Inflammatory macrophage (primary cell): ENCODE data around the gene MARCHF2.
A peak's percentile ranks its signal among the peaks of the same experiment; 100 is the strongest.
"Not testable (repeated sequence)": the region's sequence is repeated elsewhere in the genome, so short reads cannot be mapped to it uniquely, and the experiment has no call there.

Source experiments
- DNase-seq, 2 donors: peaks; one replicate each; pipeline ENCODE4 v3.0.0-alpha.2; 2020 to 2022

The MARCHF2 gene

DNA sequence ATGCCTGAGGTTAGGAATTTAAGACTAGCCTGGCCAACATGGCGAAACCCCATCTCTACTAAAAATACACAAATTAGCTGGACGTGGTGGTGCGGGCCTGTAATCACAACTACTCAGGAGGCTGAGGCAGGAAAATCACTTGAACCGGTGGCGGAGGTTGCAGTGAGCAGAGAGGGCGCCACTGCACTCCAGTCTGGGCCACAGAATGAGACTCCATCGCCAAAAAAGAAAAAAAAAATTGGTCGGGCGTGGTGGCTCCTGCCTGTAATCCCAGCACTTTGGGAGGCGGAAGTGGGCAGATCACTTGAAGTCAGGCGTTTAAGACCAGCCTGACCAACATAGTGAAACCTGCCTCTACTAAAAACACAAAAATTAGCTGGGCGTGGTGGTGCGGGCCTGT lies 2.4 kb upstream of the MARCHF2 start:
- DNase-seq, result not testable (repeated sequence)

DNA sequence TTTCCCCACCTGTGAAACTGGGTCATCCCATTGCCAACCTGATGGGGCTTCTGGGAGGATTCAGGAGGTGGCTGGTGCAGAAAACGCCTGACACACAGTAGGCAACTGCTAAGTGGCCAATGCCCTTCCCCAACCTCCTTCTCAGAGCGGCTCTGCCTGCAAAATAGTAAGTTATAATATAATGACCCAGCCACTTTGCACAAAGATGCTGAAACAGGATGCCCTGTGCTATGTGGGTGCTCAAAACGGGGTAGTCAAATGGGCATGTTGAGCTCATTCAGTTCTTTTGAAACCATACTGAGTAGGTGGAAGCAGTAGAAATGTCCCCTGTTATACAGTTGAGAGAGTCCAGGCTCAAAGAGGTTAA lies 507 bp downstream of the MARCHF2 start:
- peak; percentile 71 to 82 for DNase-seq

DNA sequence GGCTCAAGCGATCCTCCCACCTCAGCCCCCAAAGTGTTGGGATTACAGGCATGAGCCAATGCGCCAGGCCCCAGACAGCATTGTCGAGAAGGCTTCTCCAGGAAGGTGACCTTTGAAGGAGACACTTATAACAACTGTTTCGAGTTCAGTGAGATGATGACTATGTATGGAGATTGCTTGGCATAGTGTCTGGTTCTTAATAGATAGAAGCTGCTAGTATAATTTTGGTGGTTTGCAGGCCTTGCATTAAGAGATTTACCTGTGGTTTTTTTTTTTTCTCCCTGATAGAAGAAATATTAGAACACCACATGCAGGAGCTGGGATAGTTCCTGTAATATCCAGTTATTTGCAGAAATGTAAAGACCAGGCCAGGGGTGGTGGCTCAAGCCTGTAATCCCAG lies 3.7 kb downstream of the MARCHF2 start:
- DNase-seq, result no peak

DNA sequence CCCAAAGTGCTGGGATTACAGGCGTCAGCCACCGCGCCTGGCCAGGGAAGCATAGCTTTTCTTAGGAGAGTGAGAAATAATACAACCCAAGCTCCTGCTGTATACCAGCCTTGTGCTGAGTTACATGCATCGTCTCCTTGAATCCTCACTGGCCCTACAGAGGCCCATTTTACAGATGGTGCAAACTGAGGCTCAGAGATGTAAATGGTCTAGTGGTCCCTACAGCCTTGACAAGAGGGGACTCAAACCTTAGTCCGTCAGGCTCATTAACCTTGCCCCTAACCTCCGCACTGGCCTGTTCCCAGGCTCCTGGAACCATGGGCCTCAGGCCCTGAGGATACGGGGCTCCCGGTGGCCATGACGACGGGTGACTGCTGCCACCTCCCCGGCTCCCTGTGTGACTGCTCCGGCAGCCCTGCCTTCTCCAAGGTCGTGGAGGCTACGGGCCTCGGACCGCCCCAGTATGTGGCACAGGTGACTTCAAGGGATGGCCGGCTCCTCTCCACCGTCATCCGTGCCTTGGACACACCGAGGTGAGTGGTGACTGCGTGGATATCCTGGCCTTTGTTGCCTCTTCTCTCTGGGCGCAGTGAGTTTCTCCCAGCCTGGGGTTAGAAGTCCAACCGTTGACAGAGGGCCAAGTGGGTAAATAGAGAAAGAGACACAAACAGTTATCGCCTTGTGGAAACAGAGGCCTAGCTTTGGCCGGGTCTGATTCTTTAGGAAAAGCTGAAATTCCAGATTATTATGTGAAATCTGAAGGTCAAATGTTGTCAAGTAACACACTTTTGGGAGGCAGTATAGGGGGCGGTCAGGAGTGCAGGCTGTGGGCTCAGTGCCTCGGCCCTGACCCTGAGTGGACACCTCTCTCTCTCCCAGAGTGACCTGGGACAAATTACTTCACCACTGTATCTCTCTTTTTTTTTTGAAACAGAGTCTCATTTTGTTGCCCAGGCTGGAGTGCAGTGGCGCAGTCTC lies 8.7 kb downstream of the MARCHF2 start:
- no peak for DNase-seq

DNA sequence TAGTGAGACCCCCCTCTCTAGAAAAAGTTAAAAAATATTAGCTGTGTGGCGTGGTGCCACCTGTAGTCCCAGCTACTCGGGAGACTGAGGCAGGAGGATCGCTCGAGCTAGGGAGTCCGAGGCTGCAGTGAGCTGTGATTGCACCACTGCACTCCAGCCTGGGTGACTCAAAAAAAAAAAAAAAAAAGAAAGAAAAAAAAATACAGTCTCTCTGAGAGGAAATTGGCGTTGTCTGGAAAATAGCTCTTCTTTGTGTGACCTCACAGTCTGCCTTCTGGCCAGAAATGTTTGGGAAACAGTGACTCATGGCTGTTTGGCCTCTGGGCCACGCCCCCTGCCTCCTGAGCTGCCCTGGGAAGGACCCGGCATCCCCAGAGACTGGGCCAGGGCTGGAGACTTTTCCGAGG lies 10.7 kb downstream of the MARCHF2 start:
- peak; percentile 94 to 96 for DNase-seq

DNA sequence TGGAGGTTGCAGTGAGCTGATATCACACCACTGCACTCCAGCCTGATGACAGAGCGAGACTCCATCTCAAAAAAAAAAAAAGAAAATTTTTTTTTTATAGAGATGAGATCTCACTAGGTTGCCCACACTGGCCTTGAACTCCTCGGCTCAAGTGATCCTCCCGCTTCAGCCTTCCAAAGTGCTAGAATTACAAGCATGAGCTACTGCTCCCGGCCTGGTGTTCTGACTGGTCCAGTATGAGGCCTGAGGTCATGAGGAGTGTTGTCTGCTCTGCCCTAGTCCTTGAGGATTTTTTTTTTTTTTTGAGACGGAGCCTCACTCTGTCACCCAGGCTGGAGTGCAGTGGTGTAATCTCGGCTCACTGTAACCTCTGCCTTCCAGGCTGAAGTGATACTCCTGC lies 12.2 kb downstream of the MARCHF2 start:
- DNase-seq, result not testable (repeated sequence)

DNA sequence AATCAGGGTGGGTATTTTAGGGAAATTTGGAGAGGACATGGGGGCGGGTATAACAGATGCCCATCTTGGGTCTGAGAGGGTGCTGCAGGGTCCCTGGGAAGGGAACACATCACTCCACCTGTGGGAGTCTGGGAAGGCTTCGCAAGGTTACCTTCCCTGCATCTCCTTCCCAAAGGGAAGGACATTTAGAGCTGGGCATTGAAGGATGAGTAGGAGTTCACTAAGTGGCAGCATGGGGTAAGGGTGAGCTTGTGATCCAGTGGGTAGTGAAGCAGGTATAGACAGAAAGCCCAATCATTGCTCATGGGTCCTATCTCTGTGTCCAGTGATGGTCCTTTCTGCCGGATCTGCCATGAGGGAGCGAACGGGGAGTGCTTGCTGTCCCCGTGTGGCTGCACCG lies 13.2 kb downstream of the MARCHF2 start:
- no peak for DNase-seq

DNA sequence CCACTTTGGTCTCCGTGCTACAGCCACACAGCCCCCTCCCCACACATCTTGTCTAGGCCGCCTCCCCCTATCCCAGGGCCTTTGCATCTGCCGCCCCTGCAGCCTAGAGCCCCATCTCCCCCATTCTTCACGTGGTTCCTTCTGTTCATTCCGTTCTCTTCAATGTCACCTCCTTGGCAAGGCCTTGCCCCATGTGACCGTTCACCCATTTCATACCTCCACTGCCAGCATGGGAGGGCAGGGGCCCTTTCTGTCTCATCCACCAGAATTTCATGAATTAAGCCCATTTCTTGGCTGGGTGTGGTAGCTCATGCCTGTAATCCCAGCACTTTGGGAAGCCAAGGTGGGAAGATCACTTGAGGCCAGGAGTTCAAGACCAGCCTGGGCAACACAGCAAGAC lies 15.9 kb downstream of the MARCHF2 start:
- DNase-seq, result no peak

DNA sequence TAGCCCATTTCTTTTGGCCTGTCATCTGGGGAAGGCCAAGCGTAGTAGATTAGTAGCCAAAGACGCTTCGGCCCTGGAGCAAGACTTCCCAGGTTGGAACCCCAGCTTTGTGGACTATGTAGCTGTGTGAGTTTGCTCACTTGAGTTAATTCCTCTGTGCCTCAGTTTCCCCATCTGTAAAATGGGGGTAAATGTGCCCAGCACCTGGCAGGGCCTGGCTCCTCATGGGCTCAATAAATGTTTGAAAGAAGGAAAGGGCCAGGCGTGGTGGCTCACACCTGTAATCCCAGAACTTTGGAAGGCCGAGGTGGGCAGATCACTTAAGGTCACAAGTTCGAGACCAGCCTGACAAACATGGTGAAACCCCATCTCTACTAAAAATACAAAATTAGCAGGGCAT lies 16.7 kb downstream of the MARCHF2 start:
- DNase-seq, result no peak

DNA sequence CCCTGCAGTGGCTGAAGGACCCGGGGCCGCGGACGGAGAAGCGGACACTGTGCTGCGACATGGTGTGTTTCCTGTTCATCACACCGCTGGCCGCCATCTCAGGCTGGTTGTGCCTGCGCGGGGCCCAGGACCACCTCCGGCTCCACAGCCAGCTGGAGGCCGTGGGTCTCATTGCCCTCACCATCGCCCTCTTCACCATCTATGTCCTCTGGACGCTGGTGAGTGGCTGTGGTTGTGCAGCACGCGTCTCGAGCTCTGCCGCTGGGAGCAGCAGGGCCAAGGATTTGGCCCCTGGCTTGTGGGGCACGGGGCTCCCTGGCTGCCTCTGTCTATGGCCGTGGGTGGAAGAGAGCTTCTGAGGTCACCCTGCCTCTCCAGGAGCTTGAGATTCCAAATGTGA lies 17.5 kb downstream of the MARCHF2 start:
- DNase-seq, result no peak

DNA sequence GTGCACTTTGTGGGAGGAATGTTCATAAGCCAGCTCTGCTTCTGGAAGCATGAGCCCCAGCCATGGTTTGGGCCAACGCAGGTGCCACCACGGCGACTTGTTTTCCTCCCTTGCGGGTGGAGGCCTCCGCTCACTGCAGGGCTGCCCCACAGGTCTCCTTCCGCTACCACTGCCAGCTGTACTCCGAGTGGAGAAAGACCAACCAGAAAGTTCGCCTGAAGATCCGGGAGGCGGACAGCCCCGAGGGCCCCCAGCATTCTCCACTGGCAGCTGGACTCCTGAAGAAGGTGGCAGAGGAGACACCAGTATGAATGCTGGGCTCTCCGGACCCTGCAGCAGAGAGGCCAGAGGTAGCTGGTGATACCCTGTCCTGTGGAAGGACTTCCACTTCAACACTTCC lies 25.1 kb downstream of the MARCHF2 start:
- no peak for DNase-seq

DNA sequence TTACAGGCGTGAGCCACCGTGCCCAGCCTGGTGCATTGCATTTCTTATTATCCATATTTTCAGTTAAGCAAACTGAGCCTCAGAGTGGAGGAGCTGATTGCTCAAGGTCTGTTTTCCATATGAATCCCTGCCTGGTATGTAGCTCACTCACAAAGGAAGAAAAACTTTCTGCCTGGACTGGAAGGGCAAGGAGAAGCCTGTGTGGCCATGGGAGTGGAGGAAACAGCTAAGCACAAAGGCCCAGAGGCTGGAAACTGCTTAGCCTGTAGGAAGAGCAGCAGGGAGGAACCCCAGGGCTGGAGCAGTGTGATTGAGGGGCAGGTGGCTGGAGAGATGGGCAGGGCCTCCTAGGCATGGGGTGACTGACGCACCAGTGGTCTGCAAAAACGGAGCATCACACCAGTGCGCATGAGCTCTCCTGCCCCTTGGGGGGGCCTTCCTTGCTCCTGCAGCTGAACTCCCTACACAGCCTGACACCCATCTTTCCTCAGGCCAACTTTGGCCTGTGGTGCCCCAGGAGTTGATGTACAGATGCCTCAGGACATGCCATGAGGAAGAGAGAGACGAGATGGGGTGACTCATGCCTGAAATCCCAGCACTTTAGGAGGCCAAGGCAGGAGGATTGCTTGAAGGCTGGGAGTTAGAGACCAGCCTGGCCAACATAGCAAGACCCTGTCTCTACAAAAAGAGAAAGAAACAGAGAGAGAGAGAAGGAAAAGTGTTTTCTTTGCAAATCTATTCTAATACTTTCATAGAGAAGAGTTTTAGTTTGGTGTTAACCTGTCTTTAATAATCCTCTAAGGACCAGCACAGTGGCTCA lies 28.8 kb downstream of the MARCHF2 start:
- DNase-seq, result no peak

DNA sequence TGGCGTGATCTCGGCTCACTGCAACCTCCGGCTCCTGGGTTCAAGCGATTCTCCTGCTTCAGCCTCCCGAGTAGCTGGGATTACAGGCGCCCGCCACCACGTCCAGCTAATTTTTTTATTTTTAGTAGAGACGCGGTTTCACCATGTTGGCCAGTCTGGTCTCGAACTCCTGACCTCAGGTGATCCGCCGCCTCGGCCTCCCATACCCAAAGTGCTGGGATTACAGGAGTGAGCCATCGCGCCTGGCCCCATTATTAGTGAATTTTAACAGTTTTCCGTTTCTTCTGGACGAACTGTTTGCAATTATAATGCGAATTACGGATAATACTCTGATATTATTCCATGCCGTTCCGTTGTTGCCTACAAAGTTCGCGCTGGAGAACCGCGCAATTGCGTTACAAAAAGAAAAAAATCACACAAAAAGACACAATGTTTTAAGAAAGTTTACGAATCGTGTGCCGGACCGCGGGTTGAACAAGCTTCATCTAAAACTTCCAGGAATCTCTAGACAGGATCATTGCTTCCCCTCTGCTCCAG lies 31.1 kb downstream of the MARCHF2 start:
- DNase-seq, result not testable (repeated sequence)

DNA sequence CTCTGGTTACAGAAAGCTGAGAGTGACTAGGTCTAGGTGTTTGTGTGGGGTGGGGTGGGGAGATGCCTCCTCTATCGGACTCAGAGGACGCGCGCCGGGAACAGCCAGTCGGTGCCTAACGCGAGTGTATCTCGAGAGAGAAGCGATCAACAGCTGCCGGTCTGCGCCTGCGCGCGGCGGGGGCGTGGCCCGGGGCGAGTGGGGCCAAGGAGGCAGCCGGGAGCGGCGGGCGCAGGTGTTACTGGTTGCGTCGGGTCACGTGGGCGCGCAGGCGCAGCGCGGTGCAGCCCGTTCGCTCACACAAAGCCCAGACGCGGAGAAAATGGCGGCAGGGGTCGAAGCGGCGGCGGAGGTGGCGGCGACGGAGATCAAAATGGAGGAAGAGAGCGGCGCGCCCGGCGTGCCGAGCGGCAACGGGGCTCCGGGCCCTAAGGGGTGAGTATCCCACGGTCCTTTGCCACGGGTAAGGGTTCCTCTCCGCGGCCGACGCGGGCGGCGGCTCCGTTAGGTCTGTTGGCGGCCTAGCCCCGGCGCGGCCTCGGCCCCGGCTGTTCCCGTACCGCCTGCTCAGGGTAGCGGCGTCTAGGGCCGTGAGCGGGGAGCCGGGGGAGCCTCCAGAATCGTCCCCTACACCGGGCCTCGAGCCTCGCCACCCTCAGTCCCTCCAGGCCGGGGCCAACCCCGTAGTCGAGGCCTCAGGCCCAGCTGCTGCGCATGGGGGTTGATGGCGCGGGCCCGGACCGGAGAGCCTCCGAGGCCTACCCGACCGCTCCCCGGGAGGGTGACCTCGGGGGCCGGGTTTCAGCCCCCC lies 31.8 kb downstream of the MARCHF2 start, which contains the start of gene HNRNPM:
Gene HNRNPM, plus strand, starts transcription at position 299 of the 811 bp plus-strand sequence. Its CDS starts 24 bp downstream, at position 323.
- peak; percentile 99 for DNase-seq

DNA sequence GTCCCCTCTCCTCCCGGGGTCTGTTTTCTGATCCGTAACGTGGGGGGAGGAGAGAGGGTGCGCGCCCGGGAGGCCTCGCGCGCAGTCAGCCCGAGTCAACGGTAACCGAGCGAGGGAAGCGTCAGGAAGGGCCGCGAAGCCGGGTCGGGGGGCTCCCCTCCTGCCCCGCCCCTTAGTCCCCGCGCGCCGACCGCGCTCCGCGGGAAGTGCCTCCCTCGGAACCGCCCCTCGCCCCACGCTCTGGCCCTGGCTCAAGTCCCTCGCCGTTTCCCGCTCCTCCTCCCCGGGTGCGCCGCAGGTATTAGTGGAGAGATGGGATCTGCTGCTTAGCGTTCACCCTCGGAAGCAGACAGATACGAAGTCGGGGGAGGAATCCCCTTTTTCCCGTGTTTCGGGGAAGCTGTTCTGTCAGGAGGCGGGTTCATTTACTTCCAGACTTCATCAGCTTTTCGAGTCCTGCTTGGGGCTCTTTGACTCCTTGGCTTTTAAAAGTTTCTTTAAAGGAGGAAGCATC lies 32.4 kb downstream of the MARCHF2 start:
- DNase-seq, result peak; percentile 8 to 61

DNA sequence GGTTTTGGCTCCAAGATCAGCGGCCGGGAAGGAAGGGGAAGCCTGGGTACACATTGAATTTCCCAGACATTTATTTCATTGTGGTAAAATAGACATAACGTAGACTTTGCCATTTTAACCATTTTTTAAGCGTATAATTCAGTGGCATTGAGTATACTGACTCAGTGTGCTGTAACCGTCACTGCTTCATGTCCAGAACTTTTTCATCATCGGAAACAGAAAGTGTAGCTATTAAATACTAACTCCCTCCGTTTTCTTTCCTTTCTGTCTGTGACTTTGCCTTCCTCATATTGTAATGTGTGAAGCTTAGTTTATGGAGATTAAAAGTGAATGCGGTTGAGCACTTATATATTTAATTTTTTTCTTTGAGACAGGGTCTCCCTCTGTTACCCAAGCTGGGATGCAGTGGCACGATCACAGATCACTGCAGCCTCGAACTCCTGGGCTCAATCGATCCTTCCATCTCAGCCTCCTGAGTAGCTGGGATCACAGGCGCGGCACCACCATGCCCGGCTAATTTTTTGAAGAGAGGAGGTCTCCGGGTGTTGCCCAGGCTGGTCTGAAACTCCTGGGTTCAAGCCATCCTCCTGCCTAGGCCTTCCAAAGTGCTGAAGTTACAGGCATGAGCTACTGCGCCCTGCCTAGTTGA lies 33.1 kb downstream of the MARCHF2 start:
- no peak for DNase-seq

DNA sequence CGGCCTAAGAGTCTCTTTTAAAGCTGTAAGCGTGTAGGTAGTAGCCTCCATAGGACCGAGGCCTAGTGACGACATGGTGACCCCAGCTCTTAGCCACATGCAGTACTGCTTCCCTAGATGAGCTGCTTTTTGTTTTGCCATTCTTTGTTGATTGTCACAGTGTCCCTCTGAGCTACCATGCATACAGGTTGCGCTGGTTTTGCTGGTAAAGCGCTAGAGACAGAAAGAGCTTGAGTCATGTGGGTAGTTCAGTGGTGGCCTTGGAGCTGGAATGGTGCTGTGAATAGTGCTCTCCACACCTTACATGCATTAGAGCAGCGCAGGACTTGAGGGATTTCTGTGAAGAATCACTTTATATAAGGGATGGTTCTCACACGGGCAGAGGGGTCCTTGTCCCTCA lies 36.7 kb downstream of the MARCHF2 start:
- DNase-seq, result peak in 1 of 2 donors; percentile 17

DNA sequence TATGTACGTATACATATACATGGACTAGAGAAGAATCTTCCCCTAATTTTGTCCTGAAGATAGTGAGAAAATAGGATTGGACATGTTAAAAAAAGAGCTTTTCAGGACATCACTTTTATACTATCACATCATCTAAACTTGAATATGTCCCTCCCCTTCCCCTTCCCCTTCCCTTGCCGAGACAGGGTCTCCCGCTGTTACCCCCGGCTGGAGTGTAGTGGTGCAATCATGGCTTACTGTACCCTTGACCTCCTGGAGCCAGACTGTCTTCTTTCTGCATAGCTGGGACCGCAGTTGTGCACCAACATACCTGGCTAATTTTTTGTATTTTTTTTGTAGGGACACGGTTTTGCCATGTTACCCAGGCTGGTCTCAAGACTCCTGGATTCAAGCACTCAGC lies 38.3 kb downstream of the MARCHF2 start:
- DNase-seq, result no peak

DNA sequence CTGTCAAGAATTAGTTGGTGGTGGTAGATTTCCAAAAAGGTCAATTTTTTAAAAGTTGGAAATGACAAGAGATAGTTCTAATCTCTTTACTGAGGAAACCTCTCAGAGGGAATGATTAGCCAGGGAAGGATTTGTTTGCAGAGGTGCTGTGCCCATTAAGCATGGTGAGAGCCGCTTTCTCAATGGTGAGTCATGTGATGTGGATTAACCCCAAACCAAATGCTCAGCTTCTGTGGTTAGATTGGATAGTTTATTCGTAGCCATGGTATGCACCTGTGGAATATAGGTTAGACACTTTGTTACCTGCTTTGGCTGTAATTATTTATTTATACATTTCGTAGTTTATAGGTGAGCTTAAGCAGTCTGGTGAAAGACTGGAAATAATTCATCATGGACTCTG lies 38.8 kb downstream of the MARCHF2 start:
- DNase-seq, result no peak

DNA sequence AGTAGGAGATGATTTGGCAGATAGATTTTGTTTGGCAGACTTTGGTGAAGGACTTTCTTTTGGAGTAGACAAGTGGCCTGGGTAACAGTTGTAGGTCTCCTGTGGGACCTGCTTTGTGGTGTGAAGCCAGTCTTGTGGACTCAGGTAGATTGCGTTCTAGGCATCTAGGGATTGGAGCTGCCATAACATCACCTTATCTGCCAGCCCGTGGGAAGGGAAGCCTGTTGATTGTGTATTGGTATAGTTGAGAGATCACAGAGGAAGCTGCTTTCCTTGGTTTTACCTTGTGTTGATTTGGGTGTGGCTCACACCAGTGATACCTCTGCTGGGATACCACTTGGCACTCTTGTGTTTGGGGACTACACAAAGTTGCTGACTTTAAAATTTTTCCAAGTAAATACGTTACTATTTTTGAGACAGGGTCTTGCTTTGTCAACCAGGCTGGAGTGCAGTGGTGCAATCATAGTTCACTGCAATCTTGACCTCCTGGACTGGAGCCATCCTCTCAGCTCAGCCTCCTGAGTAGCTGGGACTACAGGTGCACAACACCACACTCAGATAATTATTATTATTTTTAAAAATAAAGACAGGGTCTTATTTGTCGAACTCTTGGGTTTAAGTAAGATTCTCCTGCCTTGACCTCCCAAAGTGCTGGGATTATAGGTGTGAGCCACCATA lies 39.5 kb downstream of the MARCHF2 start:
- DNase-seq, result no peak

DNA sequence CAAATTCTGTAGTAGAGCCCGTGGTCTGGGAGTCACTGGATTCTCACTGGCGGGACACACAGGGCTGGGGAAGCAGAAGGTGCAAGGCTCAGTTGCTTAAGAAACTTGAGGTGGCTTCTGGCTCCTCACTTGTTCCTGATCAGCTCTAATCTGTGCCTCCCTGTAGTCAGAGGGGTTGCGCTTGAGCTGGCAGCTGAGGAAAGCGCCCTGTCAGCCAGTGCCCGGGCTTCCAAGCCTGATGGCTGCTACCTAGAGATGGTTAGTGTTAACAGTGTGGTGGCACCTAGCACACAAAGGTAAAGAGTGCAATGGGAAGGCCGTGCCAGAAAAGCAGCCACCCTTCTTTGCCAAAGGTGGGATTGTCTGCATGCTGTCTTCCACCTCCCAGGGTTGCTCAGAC lies 40.5 kb downstream of the MARCHF2 start:
- no peak for DNase-seq
